ENCODE measurements around the gene ZNF638.
"Not testable (repeated sequence)": the region's sequence is repeated elsewhere in the genome, so short reads cannot be mapped to it uniquely, and the experiment has no call there.

Gene ZNF638

DNA sequence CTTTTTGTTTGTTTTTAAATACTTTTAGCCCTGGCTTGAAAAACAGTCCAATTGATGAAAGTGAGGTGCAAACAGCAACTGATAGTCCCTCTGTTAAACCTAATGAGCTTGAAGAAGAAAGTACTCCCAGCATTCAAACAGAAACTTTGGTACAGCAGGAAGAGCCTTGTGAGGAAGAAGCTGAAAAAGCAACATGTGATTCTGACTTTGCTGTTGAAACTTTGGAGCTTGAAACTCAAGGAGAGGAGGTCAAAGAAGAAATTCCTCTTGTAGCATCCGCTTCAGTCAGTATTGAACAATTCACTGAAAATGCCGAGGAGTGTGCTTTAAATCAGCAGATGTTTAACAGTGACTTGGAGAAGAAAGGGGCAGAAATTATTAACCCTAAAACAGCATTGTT lies 91.2 kb downstream of the ZNF638 start:
- TF ChIP-seq ZFX (IDR thresholded peaks at IDR 0.05; ENCODE audit: borderline replicate concordance), result no peak
- TF ChIP-seq, protein P1, sequence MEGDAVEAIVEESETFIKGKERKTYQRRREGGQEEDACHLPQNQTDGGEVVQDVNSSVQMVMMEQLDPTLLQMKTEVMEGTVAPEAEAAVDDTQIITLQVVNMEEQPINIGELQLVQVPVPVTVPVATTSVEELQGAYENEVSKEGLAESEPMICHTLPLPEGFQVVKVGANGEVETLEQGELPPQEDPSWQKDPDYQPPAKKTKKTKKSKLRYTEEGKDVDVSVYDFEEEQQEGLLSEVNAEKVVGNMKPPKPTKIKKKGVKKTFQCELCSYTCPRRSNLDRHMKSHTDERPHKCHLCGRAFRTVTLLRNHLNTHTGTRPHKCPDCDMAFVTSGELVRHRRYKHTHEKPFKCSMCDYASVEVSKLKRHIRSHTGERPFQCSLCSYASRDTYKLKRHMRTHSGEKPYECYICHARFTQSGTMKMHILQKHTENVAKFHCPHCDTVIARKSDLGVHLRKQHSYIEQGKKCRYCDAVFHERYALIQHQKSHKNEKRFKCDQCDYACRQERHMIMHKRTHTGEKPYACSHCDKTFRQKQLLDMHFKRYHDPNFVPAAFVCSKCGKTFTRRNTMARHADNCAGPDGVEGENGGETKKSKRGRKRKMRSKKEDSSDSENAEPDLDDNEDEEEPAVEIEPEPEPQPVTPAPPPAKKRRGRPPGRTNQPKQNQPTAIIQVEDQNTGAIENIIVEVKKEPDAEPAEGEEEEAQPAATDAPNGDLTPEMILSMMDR (IDR thresholded peaks at IDR 0.05), result no peak
- H3K27ac ChIP-seq, result no peak overlapping the region

DNA sequence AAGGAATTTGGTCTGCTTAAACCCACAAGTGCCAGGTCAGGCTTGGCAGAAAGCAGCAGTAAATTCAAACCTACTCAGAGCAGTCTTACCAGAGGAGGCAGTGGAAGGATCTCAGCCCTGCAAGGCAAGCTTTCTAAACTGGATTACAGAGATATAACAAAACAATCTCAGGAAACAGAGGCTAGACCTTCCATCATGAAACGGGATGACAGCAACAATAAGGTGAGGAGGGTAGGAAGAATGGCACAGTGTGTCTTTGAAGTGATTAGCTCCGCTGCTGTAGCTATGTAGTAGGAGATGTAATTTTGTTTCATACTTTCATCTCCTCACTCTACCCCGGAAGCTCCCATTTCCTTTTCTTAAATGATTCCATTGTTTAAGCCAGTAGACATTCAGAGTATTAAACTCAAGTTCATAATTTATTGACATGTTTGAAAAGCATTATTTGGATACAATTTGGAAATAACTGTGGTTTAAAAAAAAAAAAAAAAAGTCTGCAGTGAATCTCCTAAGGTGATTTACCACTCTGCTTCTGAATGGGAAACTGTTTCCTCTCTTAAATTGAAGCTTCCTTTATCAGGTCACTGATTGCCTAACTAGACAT lies 92.3 kb downstream of the ZNF638 start:
- no peak overlapping the region for H3K27ac ChIP-seq

DNA sequence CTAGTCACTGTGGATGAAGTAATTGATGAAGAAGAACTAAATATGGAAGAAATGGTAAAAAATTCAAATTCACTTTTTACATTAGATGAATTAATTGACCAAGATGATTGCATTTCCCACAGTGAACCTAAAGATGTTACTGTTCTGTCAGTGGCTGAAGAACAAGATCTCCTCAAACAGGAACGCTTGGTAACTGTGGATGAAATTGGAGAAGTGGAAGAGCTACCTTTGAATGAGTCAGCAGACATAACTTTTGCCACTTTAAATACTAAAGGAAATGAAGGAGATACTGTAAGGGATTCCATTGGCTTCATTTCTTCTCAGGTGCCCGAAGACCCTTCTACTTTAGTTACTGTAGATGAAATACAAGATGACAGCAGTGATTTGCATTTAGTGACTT lies 95.1 kb downstream of the ZNF638 start:
- no peak for TF ChIP-seq ZFX (IDR thresholded peaks at IDR 0.05; ENCODE audit: borderline replicate concordance)
- TF ChIP-seq, protein P1 (IDR thresholded peaks at IDR 0.05), result no peak
- no peak overlapping the region for H3K27ac ChIP-seq

More for the DNA sequence above, 92.3 kb downstream of the ZNF638 start:
- TF ChIP-seq, protein P1 (IDR thresholded peaks at IDR 0.05), result no peak
- TF ChIP-seq ZFX (IDR thresholded peaks at IDR 0.05; ENCODE audit: borderline replicate concordance), result no peak

DNA sequence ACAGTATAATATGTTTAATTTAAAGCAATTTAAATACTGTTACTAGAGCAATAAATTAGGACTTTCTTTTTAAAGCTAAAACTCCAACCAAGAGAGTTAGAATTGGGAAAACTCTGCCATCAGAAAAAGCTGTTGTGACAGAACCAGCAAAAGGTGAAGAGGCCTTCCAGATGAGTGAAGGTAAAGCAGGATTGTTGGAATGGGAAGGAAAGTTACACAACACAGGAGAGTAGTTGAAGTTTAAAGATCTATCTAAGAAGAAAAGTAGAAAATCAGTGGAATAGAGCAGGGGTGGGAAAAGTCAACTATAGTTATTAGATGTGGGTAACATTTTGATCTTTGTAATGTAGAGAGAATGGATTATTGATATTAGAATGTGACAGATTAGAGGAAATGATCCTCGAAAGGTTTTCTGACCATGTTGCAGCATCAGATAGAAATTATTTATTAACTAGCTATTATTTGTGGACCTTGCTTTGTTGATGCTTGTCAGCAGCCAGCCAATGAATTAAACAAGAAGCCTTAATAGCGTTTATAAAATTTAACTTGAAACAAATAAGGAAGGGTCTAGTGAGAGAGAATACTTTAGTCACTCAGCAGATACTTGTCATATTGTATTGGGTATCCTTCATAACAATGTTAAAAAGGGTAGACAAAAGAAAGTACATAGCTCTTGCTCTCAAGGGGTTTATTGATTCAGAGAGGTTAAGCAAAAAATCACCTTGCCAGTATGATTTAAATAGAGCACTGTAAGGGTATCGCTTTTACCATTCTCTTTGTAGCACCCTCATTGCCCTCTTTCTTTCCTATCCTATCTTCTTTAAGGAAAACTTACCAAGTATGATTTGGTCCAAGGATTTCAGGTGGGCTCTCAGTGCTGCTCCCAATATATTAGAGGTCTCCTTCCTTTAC lies 97.1 kb downstream of the ZNF638 start:
- TF ChIP-seq, protein P1 (IDR thresholded peaks at IDR 0.05), result no peak
- no peak for TF ChIP-seq ZFX (IDR thresholded peaks at IDR 0.05; ENCODE audit: borderline replicate concordance)
- no peak overlapping the region for H3K27ac ChIP-seq

DNA sequence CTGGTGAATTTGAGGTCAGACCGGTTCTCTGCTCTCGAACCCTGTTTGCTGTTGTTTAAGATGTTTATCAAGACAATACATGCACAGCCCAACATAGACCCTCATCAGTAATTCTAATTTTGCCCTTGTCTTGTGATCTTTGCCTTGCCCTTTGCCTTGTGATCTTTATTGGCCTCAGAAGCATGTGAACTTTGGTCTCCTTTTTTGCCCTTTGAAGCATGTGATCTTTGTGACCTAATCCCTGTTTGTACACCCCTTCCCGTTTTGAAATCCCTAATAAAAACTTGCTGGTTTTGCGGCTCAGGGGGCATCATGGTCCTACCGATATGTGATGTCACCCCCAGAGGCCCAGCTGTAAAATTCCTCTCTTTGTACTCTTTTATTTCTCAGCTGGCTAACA lies 113.6 kb downstream of the ZNF638 start:
- H3K27ac ChIP-seq, result not testable (repeated sequence)

DNA sequence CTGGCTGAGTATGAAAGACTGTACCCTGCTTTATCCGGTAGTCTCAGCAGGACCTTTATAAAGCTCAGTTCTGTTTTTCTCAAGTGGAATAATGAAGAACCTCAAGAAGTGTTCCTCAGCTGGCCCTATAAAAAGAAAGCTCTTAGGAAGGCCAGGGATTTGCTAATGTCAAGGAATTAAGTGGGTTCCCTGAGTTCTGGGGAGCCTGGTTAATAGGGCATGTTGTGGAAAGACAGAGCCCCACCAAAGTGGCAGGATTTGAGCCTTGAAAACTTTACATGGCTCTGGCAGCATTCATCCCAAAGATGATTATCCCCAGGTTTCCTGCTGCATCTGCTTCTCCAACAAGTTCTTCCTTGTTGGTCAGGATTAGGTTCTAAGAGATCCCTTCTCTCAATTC lies 114.9 kb downstream of the ZNF638 start:
- H3K27ac ChIP-seq, result no peak overlapping the region
- TF ChIP-seq ZFX (IDR thresholded peaks at IDR 0.05; ENCODE audit: borderline replicate concordance), result no peak

DNA sequence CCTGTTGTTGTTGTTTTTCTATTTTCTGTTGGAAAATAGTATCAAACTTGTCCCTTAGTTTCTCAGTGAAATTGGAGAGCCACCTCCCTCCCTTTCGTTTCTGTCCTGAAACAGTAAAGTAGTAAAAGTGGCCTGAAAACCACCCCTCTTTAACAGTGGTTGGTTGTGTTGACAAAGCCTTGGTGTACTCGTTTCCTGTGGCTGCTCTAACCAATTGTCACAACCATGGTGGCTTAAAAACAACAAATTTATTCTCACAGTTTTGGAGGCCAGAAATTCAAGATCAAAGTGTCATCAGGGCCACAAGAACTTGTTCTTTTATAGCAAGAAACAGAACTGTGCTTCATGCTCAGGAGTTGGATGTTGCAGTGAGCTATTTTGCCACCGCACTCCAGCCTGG lies 117.8 kb downstream of the ZNF638 start:
- TF ChIP-seq, protein P1 (IDR thresholded peaks at IDR 0.05), result no peak
- H3K27ac ChIP-seq, result no peak overlapping the region

DNA sequence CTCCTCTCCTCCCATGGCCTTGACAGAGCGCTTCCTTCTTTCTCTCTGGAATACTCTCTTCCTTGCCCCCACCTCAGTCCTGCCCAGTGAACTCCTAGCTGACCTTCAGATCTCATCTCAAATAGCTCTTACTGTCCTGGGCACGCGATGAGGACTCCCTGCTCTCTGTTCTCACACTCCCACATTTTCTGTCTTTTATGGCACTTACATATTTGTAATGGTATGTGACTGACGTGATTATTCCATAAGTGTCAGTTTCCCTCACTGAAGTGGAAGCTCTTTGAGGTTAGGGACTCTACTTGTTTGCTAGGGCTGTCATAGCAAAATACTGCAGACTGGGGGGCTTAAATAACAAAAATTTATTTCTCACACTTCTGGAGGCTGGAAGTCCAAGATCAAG lies 120.1 kb downstream of the ZNF638 start:
- TF ChIP-seq, protein P1 (IDR thresholded peaks at IDR 0.05), result no peak
- TF ChIP-seq ZFX (IDR thresholded peaks at IDR 0.05; ENCODE audit: borderline replicate concordance), result no peak
- H3K27ac ChIP-seq, result no peak overlapping the region
